Tongue (tissue), 2 donors: ENCODE results near the gene IQCK. TPM values are rescaled to one million over a fixed set of nuclear protein-coding genes. Genes with fewer than 3 reads are reported as not detected.

Experiments
- DNase-seq: peaks from one replicate; pipeline ENCODE4 v3.0.0-alpha.2; 2015
- total RNA-seq: library from RNA; depleted of rRNA; stranded (reverse); fragments of >200 nt; gene quantifications from one replicate; pipeline ENCODE4 v1.2.3, GENCODE V29; 2014

The IQCK gene
- total RNA-seq, 1 donor from 2014 or later, result 19.4 TPM

DNA sequence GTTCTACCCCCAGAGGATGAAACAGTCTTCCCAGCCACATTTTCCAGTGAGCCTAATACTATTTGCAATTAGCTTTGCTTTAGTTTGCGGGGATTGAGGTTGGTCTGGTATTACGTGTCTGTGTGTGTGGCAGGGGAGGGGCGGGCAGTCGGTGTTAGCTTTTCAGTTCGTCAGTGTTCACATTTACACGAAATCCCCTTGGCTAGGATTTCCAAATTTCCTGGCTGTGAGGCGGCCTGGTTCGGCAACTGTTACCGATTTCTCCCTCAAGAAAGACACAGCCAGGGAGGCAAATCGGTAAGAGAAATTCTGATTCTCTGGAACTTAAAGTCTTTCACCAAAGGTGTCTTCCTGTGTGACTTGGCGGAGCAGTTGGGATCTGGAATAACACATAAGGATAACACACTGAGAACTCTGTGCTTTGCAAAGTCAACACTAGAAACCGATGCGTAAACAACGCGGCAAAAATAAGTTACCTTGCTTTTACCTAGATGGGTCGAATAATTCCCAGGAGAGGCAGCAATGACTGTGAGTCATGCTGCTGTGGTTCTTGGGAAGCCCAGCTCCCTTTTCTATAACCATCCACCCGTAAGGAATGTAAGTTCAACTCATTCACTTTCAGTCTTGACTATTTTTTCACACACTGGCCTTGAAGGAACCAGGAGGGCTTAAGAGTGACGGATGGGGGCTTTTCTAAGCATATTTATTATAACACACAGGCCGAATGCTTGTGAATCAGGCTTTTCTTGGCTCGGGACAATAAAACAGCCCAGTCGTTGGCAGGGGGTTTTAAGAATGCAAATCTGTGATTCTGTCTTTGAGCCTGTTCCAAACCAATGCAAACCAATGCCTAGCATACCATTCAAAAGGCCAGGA is 142.3 kb downstream of the IQCK start:
- peak; percentile 59 for DNase-seq

DNA sequence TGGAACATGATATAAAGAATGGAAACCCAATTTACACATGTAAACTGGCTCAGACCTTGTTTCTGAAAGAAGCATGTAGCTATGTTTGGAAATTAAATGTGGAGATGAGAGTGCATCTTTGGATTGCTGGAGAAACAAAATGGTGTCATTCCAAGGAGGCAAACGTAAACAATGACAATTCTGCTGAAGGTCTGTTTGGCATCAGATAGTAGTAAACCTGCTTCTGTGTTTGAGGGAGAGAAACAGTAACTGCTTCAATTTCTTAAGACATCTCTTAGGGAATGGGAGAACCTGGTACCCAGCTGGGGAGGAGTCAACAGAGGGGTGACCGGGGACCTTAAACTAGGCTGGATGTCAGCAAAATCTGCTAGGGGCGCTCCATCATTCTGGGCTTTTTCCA is 143.1 kb downstream of the IQCK start:
- DNase-seq, result no peak

DNA sequence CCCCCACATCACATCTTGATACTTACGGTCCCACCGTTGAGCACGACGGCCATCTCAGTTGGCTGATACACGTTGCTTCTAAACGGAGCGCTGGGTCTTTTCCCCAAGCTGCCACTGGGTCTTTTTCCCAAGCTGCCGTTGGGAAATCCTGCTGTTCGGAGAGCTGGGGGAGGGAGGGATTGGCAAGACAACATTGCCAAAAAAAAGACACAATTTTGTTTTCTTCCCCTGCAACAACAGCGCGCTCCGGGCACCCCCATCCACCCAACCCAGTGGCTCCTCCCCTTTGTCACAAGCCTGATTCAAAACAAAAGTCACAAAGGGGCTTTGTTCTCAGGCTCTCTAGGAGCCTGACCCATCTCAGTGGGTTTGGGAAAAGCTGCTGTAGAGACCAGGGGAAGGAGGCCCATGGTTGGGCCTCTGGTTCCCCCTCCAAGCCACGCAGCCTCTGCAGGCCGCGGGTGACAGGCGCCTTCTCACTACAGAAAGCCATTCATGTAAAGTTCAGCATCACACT is 143.8 kb downstream of the IQCK start:
- DNase-seq, result no peak

DNA sequence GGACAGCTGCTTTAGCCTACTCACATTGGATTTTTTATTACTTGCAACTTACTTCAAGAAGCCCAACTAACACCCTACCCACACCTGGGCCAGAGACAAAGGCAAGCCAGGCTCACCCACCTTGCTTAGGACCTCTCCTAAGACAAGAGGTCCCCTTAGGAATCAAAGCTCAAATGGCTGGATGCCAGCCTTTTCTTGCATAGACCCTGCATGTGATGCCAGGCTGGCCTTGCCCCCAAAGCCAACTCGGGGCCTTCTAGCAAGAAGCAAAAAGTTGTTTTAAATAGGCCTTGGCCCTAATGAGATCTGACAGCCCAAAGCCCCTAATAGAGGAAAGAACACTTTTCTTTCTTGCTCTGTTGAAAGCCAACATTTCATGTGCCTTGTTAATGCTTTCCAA is 145.9 kb downstream of the IQCK start:
- DNase-seq, result no peak

DNA sequence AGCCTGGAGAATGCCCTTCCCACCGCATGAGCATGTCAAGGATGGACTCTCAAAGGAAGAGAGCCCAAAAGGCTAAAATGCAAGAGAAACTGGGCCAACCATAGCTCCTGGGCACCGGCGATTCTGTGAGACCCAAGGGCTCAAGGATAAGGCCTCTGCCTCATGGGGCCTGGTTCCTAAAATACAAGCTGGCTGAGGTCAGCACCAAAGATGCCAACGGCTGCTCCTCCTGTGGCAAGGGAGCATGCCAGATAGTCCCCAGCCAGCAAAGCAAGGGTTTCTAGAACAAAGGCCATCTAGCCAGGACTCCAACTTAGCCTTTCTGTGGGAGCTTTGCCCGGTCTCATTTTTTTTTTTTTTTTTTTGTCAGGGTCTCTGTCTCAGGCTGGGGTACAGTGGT is 146.5 kb downstream of the IQCK start:
- DNase-seq, result no peak

DNA sequence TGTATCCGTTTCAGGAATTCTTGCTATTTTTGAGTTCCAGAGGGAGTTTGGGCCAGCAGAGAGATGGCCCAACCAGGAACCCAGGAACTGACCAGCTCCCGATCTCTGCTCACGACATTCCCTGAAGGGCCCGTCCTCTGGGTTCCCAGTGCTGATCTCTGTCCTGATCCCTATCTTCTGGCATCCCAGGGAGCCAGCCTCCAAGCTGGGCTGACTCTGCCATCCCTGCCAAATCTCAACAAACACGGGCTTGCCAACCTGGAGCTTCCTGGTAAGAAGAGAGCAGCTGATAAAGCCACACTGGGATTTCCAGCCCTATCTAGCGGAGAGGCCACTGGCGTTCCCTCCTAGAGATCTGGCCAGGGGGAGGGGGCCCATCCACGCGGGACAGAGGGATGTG is 150.3 kb downstream of the IQCK start:
- DNase-seq, result no peak

DNA sequence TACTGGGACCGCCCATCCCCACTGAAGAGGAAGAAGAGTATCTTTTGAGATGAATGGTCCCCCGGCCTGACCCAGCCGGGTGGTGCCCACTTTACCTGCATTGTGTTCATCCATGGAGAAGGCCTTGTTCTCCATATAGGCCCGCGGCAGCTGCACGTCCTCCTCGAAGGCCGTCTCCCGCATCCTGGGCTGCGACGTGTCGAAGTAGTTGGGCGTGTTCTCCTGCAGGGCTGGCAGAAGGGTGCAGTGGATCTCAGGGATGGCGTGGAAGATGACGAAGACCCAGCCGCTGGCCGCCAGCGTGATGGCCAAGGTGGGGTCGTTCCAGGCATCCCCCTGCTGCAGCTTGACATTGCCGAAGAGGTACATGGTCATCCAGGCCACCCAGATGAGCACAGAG is 153.7 kb downstream of the IQCK start:
- no peak for DNase-seq

DNA sequence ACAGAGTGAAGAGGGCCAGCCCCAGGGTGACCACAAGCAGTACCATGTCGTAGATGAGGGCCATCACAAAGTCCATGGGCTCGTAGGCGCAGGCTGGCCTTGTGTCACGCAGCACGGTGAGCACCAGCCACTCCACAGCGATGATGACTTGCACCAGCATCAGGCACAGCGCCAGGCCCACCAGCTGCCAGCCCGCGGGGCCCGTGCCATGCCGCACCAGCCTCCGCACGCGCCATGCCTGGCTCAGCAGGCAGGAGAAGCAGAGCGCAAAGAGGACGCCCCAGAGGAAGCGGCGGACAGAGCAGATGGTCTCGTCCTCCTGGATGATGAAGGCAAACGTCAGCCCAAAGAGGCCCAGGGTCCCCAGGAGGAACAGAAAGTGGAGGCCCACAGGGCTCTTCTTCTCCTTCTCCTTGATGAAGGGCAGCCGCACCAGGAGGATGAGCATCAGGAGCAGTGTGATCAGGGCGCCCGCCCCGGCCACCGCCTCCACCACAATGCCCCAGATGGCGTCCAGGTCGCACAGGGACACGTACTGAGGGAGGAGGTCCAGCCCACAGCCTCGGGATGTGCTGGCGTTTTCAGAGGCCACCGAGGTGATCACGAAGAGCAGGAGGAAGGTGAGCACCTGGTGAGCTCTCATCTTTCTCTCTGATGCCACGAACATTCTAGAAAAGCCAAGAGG is 154.2 kb downstream of the IQCK start:
- DNase-seq, result no peak

DNA sequence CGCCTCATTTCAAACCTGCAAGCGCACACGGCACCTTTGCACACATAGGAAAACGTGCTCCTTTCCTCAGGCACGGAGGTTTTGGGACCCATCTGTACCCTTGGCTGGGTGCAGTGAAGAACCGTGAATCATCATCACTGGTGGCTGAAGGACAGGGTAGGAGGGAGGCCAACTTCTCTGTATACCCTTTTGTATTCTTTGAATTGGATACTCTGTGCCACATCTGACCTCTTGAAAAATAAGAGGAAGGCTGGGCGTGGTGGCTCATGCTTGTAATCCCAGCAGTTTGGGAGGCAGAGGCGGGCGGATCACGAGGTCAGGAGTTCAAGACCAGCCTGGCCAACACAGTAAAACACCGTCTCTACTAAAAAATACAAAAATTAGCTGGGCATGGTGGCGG is 154.9 kb downstream of the IQCK start:
- no peak for DNase-seq

DNA sequence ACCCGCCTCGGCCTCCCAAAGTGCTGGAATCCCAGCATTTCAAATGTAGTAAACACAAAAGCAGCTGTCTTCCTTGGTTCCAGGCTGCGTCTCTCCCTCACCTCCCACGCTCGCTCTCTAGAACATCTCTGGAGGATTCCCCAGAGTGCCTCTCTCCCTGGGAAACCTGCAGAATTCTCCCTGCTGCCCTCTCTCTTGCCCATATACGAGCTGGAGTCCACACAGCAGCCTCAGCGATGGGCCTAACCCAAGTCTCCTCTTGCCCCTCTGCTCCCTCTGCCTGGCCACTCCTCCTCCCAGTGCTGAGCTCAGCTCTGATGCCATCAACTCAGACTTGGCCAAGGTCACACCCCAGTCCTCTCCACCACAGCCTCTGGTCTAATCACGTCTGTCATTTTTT is 156.0 kb downstream of the IQCK start:
- no peak for DNase-seq

DNA sequence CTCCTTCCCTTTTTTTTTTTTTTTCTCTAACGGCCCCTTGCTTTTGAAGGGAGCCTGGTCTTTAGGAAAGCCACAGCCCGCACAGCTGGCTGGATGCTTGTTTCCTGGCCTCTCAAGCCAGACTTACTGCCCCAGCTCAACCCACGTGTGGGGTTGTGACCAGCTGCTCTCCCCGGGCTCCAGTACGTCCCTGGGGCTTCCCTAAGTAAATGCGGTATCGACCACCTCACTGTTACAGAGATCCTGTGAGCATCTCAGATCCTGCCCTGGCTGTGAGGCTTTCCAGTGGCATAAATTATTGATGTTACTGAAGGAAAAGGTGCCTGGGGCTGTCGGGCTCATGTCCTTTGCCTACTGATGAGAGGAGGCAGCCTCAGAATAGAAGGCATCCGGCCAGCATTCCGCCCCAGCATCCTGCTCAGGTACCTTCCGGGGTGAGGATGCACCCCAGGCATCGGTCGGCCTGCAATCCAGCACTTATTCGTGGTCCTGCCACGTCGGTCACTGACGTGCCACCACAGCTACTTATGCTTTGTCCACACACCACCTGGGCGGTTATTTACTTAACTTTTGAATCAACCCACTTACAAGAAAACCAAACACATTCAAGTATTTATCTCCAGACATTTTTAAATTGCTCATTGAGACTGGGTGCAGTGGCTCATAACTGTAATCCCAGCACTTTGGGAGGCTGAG is 156.9 kb downstream of the IQCK start:
- no peak for DNase-seq

DNA sequence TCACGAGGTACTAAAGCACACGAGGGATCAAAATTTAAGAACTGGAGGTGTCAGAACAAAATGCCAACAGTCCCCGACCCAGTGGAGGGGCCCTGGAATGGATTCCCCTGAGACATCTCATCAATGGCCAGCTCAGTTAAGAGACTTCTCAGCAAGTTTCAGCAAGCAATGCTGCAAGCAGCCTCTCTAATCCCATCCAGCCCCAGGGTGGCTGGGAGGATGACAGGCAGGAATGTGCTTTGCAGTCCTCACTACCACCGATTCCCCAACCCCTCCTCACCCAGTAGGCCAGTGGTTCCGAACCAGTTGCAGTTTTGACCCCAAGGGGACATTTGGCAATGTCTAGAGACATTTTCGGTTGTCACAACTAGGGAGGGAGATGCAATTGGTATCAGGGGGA is 157.8 kb downstream of the IQCK start:
- DNase-seq, result no peak

DNA sequence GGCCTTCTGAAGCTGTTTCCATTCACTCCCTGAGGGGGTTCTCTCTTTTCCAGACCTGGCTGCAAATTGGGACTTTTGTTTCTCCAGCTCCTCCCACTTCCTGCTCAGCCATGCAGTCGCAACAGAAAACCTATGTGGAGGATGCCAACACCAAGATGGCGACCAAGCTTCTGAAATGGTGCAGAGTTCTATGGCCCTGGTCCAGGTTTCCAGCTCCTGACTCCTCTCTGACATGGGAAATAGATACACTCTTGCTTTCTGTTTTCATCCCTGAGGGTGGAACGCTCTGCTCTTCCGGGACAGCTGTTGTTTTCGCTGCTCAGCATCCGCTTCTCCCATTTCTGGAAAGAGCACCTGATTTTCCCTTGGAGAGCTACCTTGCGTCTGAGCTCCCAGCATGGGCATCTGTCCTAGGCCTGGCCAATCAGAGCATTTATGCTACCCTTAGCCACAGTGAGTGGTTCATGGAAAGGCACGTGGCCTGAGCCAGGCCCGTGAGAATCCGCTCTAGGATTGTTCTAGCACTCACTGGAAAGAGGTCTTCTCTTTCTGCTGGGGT is 158.5 kb downstream of the IQCK start:
- no peak for DNase-seq

DNA sequence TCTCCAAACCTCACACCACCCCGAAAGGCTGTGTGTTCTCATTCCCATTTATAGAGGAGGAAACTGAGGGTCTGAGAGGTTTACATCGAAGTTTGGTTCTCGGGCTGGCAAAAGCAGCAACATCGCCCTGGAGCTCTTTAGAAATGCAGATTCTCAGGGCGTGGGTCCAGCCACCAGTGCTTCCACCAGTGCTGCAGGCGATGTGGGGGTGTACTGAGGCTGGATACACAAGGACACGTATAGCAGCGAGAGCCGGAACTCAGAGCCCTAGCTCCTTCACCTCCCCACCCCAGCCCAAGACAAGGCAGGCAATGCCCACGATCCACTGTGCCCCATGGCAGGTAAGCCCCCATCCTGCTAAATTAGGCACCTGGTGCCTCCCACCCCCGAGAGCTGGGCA is 160.7 kb downstream of the IQCK start:
- no peak for DNase-seq

DNA sequence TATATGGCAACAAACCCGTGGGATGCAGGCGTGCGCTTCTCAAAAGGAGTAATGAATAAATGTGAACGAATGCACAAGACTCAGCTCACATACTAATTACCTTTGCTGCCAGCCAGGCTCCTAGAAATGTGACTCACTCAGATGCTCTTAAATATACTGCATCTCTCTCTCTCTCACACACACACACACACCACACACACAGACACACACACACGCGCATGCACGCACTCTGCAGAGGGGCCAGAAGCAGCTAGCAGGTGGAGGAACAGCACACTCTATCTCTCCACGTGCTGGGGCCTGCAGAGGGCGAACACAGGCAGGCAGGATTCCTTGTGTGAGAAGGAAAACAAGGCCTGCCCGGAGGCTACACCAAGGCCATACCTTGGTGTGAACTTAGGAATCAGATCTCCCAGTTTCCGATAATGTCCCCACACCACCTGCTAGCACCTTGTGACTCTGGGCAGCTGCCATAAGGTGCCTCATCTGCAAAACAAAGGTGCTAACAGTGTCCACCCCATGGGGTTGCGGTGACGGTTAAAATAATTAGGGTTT is 161.2 kb downstream of the IQCK start:
- DNase-seq, result peak; percentile 71

DNA sequence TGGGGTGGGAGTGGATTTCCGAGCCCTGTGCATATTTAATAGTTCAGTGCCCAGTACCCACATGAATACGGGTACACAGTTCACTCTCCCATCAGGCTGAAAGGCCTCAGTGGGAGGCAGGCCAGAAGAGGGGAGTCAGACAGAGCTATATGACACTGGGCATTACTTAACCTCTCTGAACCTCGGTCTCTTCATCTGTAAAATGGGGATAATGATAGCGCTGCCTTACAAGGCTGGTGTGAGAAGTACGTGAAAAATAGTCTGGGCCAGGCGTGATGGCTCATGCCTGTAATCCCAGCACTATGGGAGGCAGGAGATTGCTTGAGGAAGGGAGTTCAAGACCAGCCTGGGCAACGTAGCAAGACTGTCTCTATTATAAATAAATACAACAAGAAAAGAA is 163.0 kb downstream of the IQCK start:
- no peak for DNase-seq

DNA sequence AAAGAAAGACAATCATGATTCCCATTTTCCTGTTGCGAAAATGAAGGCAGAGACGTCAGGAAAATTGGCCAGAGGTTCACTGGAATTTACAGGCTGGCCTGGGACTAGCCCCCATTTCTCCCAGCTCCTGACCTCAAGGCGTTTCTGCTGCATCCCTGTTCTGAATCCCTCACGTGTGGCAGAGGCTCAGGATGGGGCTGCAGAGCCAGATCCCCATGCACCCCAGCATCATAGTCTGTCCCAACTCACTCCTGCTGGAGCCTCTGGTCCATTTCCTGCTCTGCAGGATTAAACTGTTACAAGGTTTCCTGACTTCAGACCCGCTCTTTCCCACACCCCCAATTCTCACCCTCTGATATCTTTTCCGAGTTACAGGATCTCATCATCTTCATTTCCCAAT is 163.7 kb downstream of the IQCK start:
- no peak for DNase-seq

DNA sequence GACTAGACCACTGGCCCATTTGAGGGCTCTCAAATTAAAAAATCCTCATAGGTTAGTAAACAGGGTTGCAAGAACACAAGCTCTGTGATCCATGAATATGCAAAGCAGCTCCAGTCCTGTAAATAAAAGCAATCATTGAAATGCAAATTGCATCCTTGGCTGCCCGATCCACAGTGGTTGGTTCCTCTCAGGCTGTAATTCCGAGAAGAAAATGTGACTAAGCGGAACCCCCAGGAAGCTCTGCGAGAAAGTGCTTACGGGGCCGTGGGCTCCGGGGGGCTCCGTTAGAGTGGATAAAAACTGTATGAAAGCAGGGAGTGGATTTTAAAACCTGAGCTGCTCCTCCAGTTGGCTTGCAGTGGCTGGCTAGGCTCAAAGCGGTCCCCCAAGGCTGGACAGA is 164.1 kb downstream of the IQCK start:
- peak; percentile 14 for DNase-seq

DNA sequence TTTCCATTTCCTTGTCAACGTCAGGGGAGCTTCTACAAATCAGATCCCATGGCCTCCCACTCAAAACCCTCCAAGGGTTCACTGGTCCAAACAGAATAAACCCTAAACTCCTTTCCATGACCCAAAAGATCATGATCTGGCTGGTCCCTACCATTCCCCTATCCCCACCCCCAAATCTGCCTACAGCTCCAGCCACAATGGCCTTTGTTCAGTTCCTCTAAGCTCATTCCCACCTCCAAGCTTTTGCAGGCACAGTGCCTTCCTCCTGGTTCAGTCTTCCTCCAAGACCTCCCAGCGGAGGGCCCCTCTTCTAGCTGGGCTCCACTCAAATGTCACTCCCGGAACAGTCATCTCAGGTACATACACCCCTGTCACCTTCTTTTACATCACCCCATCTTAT is 164.6 kb downstream of the IQCK start:
- peak; percentile 24 for DNase-seq

DNA sequence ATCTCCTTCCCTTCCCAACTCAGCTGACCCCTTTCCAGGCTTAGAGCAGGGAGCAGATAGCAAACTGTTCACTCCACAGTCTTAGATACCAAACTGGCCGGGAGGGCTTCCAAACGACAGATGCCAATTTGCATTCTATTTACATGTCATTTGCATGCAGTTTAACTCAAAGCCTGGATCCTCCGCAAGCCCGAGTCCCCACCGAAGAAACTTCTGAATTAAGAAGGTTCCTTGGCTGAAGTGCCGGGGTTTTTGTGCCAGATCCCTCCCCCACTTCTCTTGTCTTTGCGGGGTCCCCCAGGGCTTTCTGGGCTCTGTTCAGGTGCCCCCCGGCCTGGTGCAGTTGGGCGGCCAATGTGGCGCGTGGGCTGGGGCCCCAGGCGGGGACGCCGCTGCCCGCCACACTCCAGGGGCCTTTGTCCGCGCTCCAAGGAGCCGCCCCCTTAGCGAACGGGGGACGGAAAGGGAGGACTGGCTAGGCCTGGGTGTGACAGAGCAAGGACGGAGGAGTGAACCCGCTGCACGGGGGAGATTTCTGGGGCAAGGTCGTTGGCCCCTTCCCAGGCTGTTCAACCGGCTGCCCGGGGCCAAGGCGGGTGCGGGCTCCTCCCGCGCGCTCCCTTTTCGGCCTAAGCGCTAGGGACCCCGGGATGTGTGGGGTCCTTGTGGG is 165.4 kb downstream of the IQCK start:
- peak; percentile 69 for DNase-seq

DNA sequence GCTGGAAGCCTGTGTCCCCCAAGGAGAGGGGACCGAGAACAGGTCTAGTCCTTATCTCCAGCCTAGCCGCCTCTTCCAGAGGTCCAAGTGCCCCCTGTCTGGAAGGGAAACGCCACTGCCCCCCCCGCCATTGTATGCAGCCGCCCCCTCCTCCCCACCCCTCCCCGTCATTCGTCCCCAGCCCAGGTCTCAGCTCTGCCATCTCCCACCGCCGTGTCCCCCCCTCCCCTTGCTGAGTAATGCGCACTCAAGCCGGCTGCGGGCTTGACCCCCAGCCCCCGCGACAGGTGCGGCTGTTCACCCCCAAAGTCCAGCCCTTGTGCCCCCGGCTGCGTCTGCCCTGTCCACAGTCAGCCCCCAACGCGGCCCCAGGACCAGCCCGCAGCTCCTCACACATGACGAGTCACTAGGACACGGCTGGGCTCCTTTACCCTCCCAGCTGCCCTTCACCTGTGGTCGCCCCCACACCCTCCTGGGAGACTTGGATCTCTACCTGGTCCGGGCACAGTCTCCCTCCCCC is 166.0 kb downstream of the IQCK start:
- DNase-seq, result peak; percentile 28
